ENCODE data around the gene OBP2A. TPM values are rescaled to one million over a fixed set of nuclear protein-coding genes. Genes with fewer than 3 reads are reported as not detected.

Gene OBP2A
- total and polyA plus RNA-seq, 2 experiments from 2014 or later: not detected

DNA sequence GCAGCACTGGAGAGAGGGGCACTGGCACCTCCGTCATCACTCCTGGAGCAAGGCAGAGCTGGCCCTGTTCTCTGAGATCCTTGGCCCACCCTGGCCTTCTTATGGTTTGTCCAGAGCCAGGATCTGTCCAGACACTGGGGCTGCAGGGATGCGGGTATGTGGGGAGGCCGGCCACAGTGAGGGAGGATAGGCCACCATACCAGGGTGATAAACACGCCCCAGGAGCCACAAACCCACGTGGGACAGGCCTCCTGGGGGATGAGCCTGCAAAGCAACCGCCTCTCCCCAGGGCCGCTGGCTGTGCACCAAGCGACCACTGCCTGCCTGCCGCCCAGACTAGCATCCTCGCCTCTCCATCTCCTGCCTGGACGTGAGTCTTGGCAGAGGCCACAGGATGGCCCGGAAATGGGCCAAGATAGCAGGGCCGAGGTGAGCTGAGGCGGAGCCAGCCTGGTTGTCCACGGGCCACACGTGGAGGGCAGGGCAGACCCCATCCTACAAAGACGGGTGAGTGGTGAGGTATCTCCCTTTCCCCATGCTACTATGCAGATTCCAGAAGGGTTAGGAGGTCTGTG is 4.5 kb downstream of the OBP2A start:
- DNase-seq (ENCODE audit: low read depth in 1 of 2, low spot score in 1 of 2): no peak
- H3K4me1 ChIP-seq (ENCODE audit: low read depth): no peaks in the 10 kb centered on the region
- H3K9me3 ChIP-seq (ENCODE audit: low read depth): no peaks in the 10 kb centered on the region
- H3K27ac ChIP-seq: no peak overlapping the region
- H3K36me3 ChIP-seq: no peaks in the 10 kb centered on the region
- no peaks in the 10 kb centered on the region for H3K27me3 ChIP-seq
- TF ChIP-seq, protein P1, sequence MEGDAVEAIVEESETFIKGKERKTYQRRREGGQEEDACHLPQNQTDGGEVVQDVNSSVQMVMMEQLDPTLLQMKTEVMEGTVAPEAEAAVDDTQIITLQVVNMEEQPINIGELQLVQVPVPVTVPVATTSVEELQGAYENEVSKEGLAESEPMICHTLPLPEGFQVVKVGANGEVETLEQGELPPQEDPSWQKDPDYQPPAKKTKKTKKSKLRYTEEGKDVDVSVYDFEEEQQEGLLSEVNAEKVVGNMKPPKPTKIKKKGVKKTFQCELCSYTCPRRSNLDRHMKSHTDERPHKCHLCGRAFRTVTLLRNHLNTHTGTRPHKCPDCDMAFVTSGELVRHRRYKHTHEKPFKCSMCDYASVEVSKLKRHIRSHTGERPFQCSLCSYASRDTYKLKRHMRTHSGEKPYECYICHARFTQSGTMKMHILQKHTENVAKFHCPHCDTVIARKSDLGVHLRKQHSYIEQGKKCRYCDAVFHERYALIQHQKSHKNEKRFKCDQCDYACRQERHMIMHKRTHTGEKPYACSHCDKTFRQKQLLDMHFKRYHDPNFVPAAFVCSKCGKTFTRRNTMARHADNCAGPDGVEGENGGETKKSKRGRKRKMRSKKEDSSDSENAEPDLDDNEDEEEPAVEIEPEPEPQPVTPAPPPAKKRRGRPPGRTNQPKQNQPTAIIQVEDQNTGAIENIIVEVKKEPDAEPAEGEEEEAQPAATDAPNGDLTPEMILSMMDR (IDR thresholded peaks at IDR 0.05; ENCODE audit: low read depth, low read length): no peak
- H3K4me3 ChIP-seq: no peak overlapping the region

DNA sequence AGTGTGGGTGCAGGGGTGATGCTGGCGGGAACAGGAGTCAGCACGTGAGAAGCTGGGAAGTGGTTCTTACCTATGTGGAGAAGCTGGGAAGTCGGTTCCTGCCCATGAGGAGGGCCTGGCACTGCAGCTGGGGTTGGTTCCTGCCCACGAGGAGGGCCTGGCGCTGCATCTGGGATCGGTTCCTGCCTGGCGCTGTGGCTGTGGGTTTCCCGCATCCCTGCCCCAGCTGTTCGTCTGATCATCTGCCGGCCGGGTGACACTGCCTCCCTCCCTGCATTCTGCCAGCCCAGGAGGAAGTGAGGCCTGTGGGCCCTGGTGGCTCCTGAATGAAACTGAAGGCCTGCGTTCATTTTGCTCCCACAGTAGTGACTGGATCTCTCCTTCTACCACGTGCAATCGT is 5.1 kb downstream of the OBP2A start:
- H3K27ac ChIP-seq: no peak overlapping the region
- no peaks in the 10 kb centered on the region for H3K4me1 ChIP-seq (ENCODE audit: low read depth)
- no peaks in the 10 kb centered on the region for H3K27me3 ChIP-seq
- H3K4me3 ChIP-seq: no peak overlapping the region
- H3K9me3 ChIP-seq (ENCODE audit: low read depth): no peaks in the 10 kb centered on the region
- H3K36me3 ChIP-seq: no peaks in the 10 kb centered on the region
- TF ChIP-seq, protein P1 (IDR thresholded peaks at IDR 0.05; ENCODE audit: low read depth, low read length): no peak
- no peak for DNase-seq (ENCODE audit: low read depth in 1 of 2, low spot score in 1 of 2)

DNA sequence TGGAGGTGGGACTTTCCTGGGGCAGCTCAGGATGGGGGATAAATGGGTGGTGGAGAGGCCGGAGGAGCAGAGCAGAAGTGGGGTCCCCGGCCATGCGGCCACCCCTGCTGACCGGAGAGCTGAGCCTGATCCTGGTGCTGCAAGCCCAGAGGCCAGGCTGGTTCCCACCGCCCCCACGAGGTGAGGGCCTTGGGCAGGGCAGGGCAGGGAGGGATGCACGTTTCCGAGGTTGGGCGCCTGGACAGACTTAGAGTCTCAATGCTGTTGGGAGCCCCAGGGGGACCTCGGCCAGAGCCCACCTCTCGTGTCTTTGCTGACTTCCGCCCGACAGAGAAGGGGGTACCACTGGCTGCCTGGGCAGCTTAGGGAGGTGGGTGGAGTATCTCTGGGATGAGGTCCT is 5.5 kb downstream of the OBP2A start:
- TF ChIP-seq, protein P1 (IDR thresholded peaks at IDR 0.05; ENCODE audit: low read depth, low read length): no peak
- Histone ChIP-seq H3K9me3 (ENCODE audit: low read depth) (no peaks in the 10 kb centered on the region), H3K27me3 (no peaks in the 10 kb centered on the region), H3K4me3 (no peak overlapping the region), H3K4me1 (ENCODE audit: low read depth) (no peaks in the 10 kb centered on the region), H3K36me3 (no peaks in the 10 kb centered on the region), H3K27ac (no peak overlapping the region)
- DNase-seq (ENCODE audit: low read depth in 1 of 2, low spot score in 1 of 2): no peak

DNA sequence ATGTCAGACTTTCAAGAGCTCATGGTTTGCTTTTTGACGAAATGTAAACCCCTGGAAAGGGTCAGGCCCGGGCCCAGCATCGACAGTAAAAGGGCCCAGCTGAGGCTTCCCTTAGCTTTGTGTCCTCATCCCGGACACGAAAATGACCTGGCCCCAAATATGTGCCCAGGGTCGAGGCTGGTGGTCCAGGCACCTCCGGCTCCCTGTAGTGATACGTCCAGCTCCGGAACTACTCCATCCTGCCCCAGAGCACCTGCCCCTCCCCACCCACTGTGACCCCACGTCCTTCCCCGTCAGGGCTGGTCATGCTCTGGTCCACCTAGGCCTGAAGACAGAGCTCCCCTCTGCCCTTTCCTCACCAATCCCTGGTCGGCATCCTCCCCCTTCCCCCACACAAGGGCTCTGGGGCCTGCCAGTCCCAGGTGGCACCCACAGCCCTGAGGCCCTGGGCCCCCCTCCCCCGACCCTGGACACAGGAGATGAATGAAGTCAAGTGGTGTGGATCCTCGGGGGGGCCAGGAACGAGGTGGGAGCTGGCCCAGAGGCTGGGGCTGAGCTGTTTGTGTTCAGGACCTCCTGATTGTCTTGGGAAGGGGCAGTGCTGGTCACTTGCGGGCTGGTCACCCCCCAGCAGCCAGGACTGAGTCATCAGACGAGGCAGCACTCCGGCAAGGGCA is 6.2 kb downstream of the OBP2A start:
- DNase-seq (ENCODE audit: low read depth in 1 of 2, low spot score in 1 of 2): no peak
- Histone ChIP-seq H3K4me3 (no peak overlapping the region), H3K27me3 (no peaks in the 10 kb centered on the region), H3K36me3 (no peaks in the 10 kb centered on the region), H3K4me1 (ENCODE audit: low read depth) (no peaks in the 10 kb centered on the region), H3K27ac (no peak overlapping the region), H3K9me3 (ENCODE audit: low read depth) (no peaks in the 10 kb centered on the region)
- TF ChIP-seq, protein P1 (IDR thresholded peaks at IDR 0.05; ENCODE audit: low read depth, low read length): no peak

DNA sequence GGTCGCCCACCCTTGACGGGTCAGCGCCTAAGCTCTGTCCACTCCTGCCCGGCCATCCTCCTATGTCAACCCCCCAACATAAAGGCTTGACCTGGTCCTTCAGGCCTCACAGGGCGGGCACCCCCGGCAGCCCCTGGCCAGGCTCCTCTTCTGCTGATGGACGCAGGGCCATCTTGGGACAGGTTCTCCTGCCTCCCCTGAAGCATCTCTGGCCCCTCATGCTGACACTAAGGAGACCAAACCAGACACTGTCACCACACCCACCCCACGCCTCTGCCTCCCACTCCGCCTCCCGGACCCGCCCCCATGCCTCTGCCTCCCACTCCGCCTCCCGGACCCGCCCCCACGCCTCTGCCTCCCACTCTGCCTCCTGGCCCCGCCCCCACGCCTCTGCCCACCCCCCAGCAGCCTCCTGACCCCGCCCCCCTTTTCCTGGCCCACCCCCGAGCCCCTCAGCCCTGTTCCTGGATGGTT is 6.8 kb downstream of the OBP2A start:
- no peak for DNase-seq (ENCODE audit: low read depth in 1 of 2, low spot score in 1 of 2)
- no peaks in the 10 kb centered on the region for H3K4me1 ChIP-seq (ENCODE audit: low read depth)
- H3K27ac ChIP-seq: no peak overlapping the region
- no peaks in the 10 kb centered on the region for H3K27me3 ChIP-seq
- TF ChIP-seq, protein P1 (IDR thresholded peaks at IDR 0.05; ENCODE audit: low read depth, low read length): no peak
- no peaks in the 10 kb centered on the region for H3K36me3 ChIP-seq
- no peaks in the 10 kb centered on the region for H3K9me3 ChIP-seq (ENCODE audit: low read depth)
- no peak overlapping the region for H3K4me3 ChIP-seq

All from cardiac muscle cell (in vitro differentiated cells and primary cell).